Trophoblast cell (in vitro differentiated cells and primary cell): ENCODE results near the gene ACAD10.
"Not testable (repeated sequence)": the region's sequence is repeated elsewhere in the genome, so short reads cannot be mapped to it uniquely, and the experiment has no call there.

Source experiments
- DNase-seq, 2 donors: peaks; one replicate each; pipeline ENCODE4 v3.0.0-alpha.2; 2016
- H2AFZ ChIP-seq: 2 replicates; pipeline ENCODE4 v1.6.1; 2013; ENCODE audit warnings: low read length, moderate library complexity, mild to moderate bottlenecking; ENCODE audit not compliant: insufficient read depth, poor library complexity
- H2AK5ac ChIP-seq: 2 replicates; pipeline ENCODE4 v1.6.1; 2013; ENCODE audit warnings: mild to moderate bottlenecking, low read length
- H2BK120ac ChIP-seq: 2 replicates; pipeline ENCODE4 v1.6.1; 2013; ENCODE audit warnings: low read length, mild to moderate bottlenecking, moderate library complexity; ENCODE audit not compliant: insufficient read depth, poor library complexity
- H2BK12ac ChIP-seq: 2 replicates; pipeline ENCODE4 v1.6.1; 2013; ENCODE audit warnings: mild to moderate bottlenecking, low read length, moderate library complexity
- H2BK5ac ChIP-seq: 2 replicates; pipeline ENCODE4 v1.6.1; 2013; ENCODE audit warnings: low read length, low read depth, moderate library complexity, mild to moderate bottlenecking; ENCODE audit not compliant: poor library complexity
- H3K14ac ChIP-seq: 2 replicates; pipeline ENCODE4 v1.6.1; 2013; ENCODE audit warnings: mild to moderate bottlenecking, low read length
- H3K18ac ChIP-seq: 2 replicates; pipeline ENCODE4 v1.6.1; 2013; ENCODE audit warnings: mild to moderate bottlenecking, low read length
- H3K23ac ChIP-seq: 2 replicates; pipeline ENCODE4 v1.6.1; 2013; ENCODE audit warnings: low read length
- H3K27ac ChIP-seq: 2 replicates; pipeline ENCODE4 v1.5.1; 2013; ENCODE audit warnings: low read depth, mild to moderate bottlenecking, inconsistent platforms, low read length, moderate library complexity
- H3K27me3 ChIP-seq: 2 replicates; pipeline ENCODE4 v1.6.1; 2013; ENCODE audit warnings: inconsistent platforms, mild to moderate bottlenecking, low read length, moderate library complexity; ENCODE audit not compliant: insufficient read depth
- H3K36me3 ChIP-seq, 2 experiments: 1 replicate in 1 of 2; 2 replicates in 1 of 2; pipeline ENCODE4 v1.6.1; 2013; ENCODE audit warnings: low read length in 2 of 2, mild to moderate bottlenecking in 2 of 2, moderate library complexity in 1 of 2; ENCODE audit not compliant: insufficient read depth in 2 of 2, control insufficient read depth in 1 of 2
- H3K4ac ChIP-seq: 2 replicates; pipeline ENCODE4 v1.6.1; 2013; ENCODE audit warnings: low read depth, mild to moderate bottlenecking, low read length, moderate library complexity
- H3K4me1 ChIP-seq, 2 experiments: 1 replicate in 1 of 2; 2 replicates in 1 of 2; pipeline ENCODE4 v1.6.1; 2013; ENCODE audit warnings: low read length in 2 of 2, mild to moderate bottlenecking in 2 of 2, moderate library complexity in 1 of 2; ENCODE audit not compliant: insufficient read depth in 2 of 2, control insufficient read depth in 1 of 2
- H3K4me2 ChIP-seq: 2 replicates; pipeline ENCODE4 v1.6.1; 2013; ENCODE audit warnings: inconsistent platforms, mild to moderate bottlenecking, low read length, moderate library complexity
- H3K4me3 ChIP-seq: 2 replicates; pipeline ENCODE4 v1.5.1; 2013; ENCODE audit warnings: mild to moderate bottlenecking, low read depth, low read length, inconsistent platforms
- H3K79me1 ChIP-seq: one replicate; pipeline ENCODE4 v1.6.1; 2013; ENCODE audit warnings: low read length
- H3K79me2 ChIP-seq: 2 replicates; pipeline ENCODE4 v1.6.1; 2013; ENCODE audit warnings: low read length, mild to moderate bottlenecking; ENCODE audit not compliant: control insufficient read depth, insufficient read depth, poor library complexity
- H3K9ac ChIP-seq: 2 replicates; pipeline ENCODE4 v1.6.1; 2013; ENCODE audit warnings: mild to moderate bottlenecking, low read length
- H3K9me3 ChIP-seq: 2 replicates; pipeline ENCODE4 v1.6.1; 2013; ENCODE audit warnings: low read depth, mild to moderate bottlenecking, control low read depth, inconsistent platforms, low read length; ENCODE audit not compliant: insufficient read depth
- H4K12ac ChIP-seq: 2 replicates; pipeline ENCODE4 v1.6.1; 2013; ENCODE audit warnings: low read depth, mild to moderate bottlenecking, low read length, moderate library complexity
- H4K8ac ChIP-seq: 2 replicates; pipeline ENCODE4 v1.6.1; 2013; ENCODE audit warnings: low read depth, mild to moderate bottlenecking, low read length, moderate library complexity
- H4K91ac ChIP-seq: one replicate; pipeline ENCODE4 v1.6.1; 2013; ENCODE audit warnings: low read depth, mild to moderate bottlenecking, low read length, moderate library complexity
- WGBS: extraction: QIAGEN DNeasy Blood & Tissue Kit; methylation state at CpG from one replicate; pipeline ENCODE4 v1.1.7; 2013; ENCODE audit warnings: missing lambda C conversion rate; ENCODE audit not compliant: insufficient read length, insufficient coverage; ENCODE audit errors: extremely low coverage; 5-methylcytosine and 5-hydroxymethylcytosine counted together

The ACAD10 gene

GRCh38 chr12:111677186-111677585, 8.7 kb upstream of the ACAD10 start:
- Histone ChIP-seq H3K4me3 (no peak overlapping the region), H3K4me2 (no peak overlapping the region), H3K27ac (no peak overlapping the region), H2BK5ac (no peak overlapping the region), H3K4ac (no peak overlapping the region), H3K14ac (no peak overlapping the region), H3K4me1 (no peaks in the 10 kb centered on the region), H2BK120ac (no peak overlapping the region), H3K23ac (peak overlapping the region; percentile 89), H2BK12ac (no peak overlapping the region), H3K36me3 (peaks cover 30 to 45% of the 10 kb centered on the region in 2 experiments), H3K18ac (no peak overlapping the region), H3K9me3 (no peaks in the 10 kb centered on the region), H2AFZ (no peak overlapping the region), H4K12ac (no peak overlapping the region), H3K79me1 (no peaks in the 10 kb centered on the region), H3K9ac (no peak overlapping the region), H4K91ac (no peak overlapping the region), H2AK5ac (no peak overlapping the region), H3K79me2 (no peaks in the 10 kb centered on the region), H4K8ac (no peak overlapping the region), H3K27me3 (no peaks in the 10 kb centered on the region)
- WGBS: no CpG with 5 or more reads among the region's 5 CpGs
- DNase-seq: no peak

GRCh38 chr12:111684485-111685198, 1.2 kb upstream of the ACAD10 start:
- not testable (repeated sequence) for H3K79me2 ChIP-seq, H3K9me3 ChIP-seq, H3K27me3 ChIP-seq, H4K12ac ChIP-seq, H4K8ac ChIP-seq, H3K27ac ChIP-seq, H3K4me1 ChIP-seq, H3K23ac ChIP-seq, H2BK12ac ChIP-seq, H2BK120ac ChIP-seq, H2BK5ac ChIP-seq, H3K14ac ChIP-seq, H2AK5ac ChIP-seq, H3K9ac ChIP-seq, H3K79me1 ChIP-seq, H3K18ac ChIP-seq, H4K91ac ChIP-seq, H2AFZ ChIP-seq
- H3K36me3 ChIP-seq: peaks cover 20 to 24% of the 10 kb centered on the region in 2 experiments
- peak overlapping the region; percentile 81 for H3K4me3 ChIP-seq
- peak overlapping the region; percentile 90 for H3K4ac ChIP-seq
- H3K4me2 ChIP-seq: peak overlapping the region; percentile 85
- no CpG with 5 or more reads among the region's 13 CpGs for WGBS
- peak in 1 of 2 donors; percentile 1 for DNase-seq

- Histone ChIP-seq H3K27me3 (no peaks in the 10 kb centered on the region), H3K9ac (peak overlapping the region; percentile 97), H3K18ac (no peak overlapping the region), H2AFZ (peak overlapping the region; percentile 69), H3K14ac (peak overlapping the region; percentile 60), H3K79me1 (peaks cover 6% of the 10 kb centered on the region), H3K9me3 (no peaks in the 10 kb centered on the region), H3K27ac (peak overlapping the region; percentile 53), H3K79me2 (peaks cover 7% of the 10 kb centered on the region), H2BK120ac (no peak overlapping the region), H3K4me3 (peak overlapping the region; percentile 81), H3K23ac (no peak overlapping the region), H3K4ac (peak overlapping the region; percentile 90), H3K4me1 (peaks cover 5% of the 10 kb centered on the region in 2 experiments), H4K8ac (peak overlapping the region; percentile 76), H3K36me3 (peaks cover 14 to 18% of the 10 kb centered on the region in 2 experiments), H2BK5ac (peak overlapping the region; percentile 52), H2BK12ac (no peak overlapping the region), H4K91ac (peak overlapping the region; percentile 63), H4K12ac (peak overlapping the region; percentile 75), H2AK5ac (no peak overlapping the region), H3K4me2 (peak overlapping the region; percentile 85)
- no CpG with 5 or more reads among the region's 36 CpGs for WGBS
- DNase-seq: no peak
These were observed 487 bp upstream of the ACAD10 start for GRCh38 chr12:111685322-111685810.

GRCh38 chr12:111686574-111687105, 787 bp downstream of the ACAD10 start:
- peak overlapping the region; percentile 81 for H3K4me3 ChIP-seq
- peak overlapping the region; percentile 60 for H3K14ac ChIP-seq
- peak overlapping the region; percentile 92 for H4K8ac ChIP-seq
- no peaks in the 10 kb centered on the region for H3K9me3 ChIP-seq
- peaks cover 7% of the 10 kb centered on the region for H3K79me2 ChIP-seq
- H3K18ac ChIP-seq: peak overlapping the region; percentile 21
- H3K79me1 ChIP-seq: peaks cover 6% of the 10 kb centered on the region
- no peak overlapping the region for H2AFZ ChIP-seq
- H2BK12ac ChIP-seq: no peak overlapping the region
- no peak overlapping the region for H3K27ac ChIP-seq
- H3K36me3 ChIP-seq: peaks cover 9 to 10% of the 10 kb centered on the region in 2 experiments
- H2AK5ac ChIP-seq: no peak overlapping the region
- H3K23ac ChIP-seq: no peak overlapping the region
- peak overlapping the region; percentile 30 for H3K4ac ChIP-seq
- WGBS: no CpG with 5 or more reads among the region's 15 CpGs
- peaks cover 5% of the 10 kb centered on the region in 2 experiments for H3K4me1 ChIP-seq
- peak overlapping the region; percentile 72 for H4K91ac ChIP-seq
- H4K12ac ChIP-seq: peak overlapping the region; percentile 87
- no peak overlapping the region for H3K9ac ChIP-seq
- peak in 1 of 2 donors; percentile 12 for DNase-seq
- H2BK5ac ChIP-seq: no peak overlapping the region
- H3K27me3 ChIP-seq: no peaks in the 10 kb centered on the region
- H2BK120ac ChIP-seq: peak overlapping the region; percentile 40
- H3K4me2 ChIP-seq: peak overlapping the region; percentile 78
